GM23338 (cell line): Measurements from ENCODE around the gene FPGS. TPM values are rescaled to one million over a fixed set of nuclear protein-coding genes. Genes with fewer than 3 reads are reported as not detected.

Source experiments
- ATAC-seq: fragments of 200-7000 bp; cut with Tn5 transposase; 3 replicates; pipeline ENCODE4 v1.9.1; 2020
- DNase-seq: peaks from one replicate; pipeline ENCODE4 v3.0.0-alpha.2; 2015; ENCODE audit warnings: low spot score
- H2AFZ ChIP-seq: fragments of 200-600 bp; sonication (generic); 2 replicates; pipeline ENCODE4 v1.8.0; 2016; ENCODE audit warnings: antibody characterized with exemption, mild to moderate bottlenecking, moderate library complexity
- H3F3A ChIP-seq: fragments of 200-600 bp; sonication (generic); replicated peaks from 2 replicates; pipeline ENCODE4 v1.8.0; 2017; ENCODE audit warnings: antibody characterized with exemption, mixed run types, low read depth
- H3K27ac ChIP-seq: fragments of 200-600 bp; sonication (generic); 2 replicates; pipeline ENCODE4 v1.6.1; 2016; ENCODE audit warnings: low read depth
- H3K27me3 ChIP-seq: fragments of 200-600 bp; sonication (generic); 2 replicates; pipeline ENCODE4 v1.8.0; 2016; ENCODE audit warnings: mild to moderate bottlenecking, mixed run types, moderate library complexity; ENCODE audit not compliant: insufficient read depth
- H3K36me3 ChIP-seq: fragments of 200-600 bp; sonication (generic); 2 replicates; pipeline ENCODE4 v1.8.0; 2016; ENCODE audit warnings: mild to moderate bottlenecking; ENCODE audit not compliant: insufficient read depth
- H3K4me1 ChIP-seq: fragments of 200-600 bp; sonication (generic); 2 replicates; pipeline ENCODE4 v1.8.0; 2016; ENCODE audit warnings: mild to moderate bottlenecking, moderate library complexity; ENCODE audit not compliant: insufficient read depth
- H3K4me2 ChIP-seq: fragments of 200-600 bp; sonication (generic); 2 replicates; pipeline ENCODE4 v1.7.1; 2017; ENCODE audit warnings: mixed run types
- H3K4me3 ChIP-seq: fragments of 200-600 bp; sonication (generic); 2 replicates; pipeline ENCODE4 v1.6.1; 2016; ENCODE audit warnings: mixed run types
- H3K79me2 ChIP-seq: fragments of 200-600 bp; sonication (generic); replicated peaks from 2 replicates; pipeline ENCODE4 v1.8.0; 2017; ENCODE audit warnings: mild to moderate bottlenecking; ENCODE audit not compliant: insufficient read depth
- H3K9me2 ChIP-seq: fragments of 200-600 bp; sonication (generic); 2 replicates; pipeline ENCODE4 v1.8.0; 2017; ENCODE audit not compliant: insufficient read depth
- H4K20me1 ChIP-seq: fragments of 200-600 bp; sonication (generic); replicated peaks from 2 replicates; pipeline ENCODE4 v1.8.0; 2017; ENCODE audit warnings: mild to moderate bottlenecking; ENCODE audit not compliant: insufficient read depth
- H3K27ac Mint-ChIP-seq: 2 replicates; pipeline ENCODE4 v1.8.0; 2020; ENCODE audit warnings: inconsistent platforms, mild to moderate bottlenecking, moderate library complexity, mixed read lengths
- H3K27me3 Mint-ChIP-seq: 3 replicates; pipeline ENCODE4 v1.8.0; 2022; ENCODE audit warnings: low read depth, mild to moderate bottlenecking, moderate library complexity, mixed read lengths, inconsistent platforms; ENCODE audit not compliant: insufficient read depth, poor library complexity
- H3K36me3 Mint-ChIP-seq: 3 replicates; pipeline ENCODE4 v1.8.0; 2021; ENCODE audit warnings: low read depth, mild to moderate bottlenecking, inconsistent platforms, moderate library complexity, mixed read lengths
- H3K4me1 Mint-ChIP-seq: 3 replicates; pipeline ENCODE4 v1.8.0; 2020; ENCODE audit warnings: mild to moderate bottlenecking, inconsistent platforms, mixed read lengths
- H3K4me3 Mint-ChIP-seq: 3 replicates; pipeline ENCODE4 v1.8.0; 2021; ENCODE audit warnings: moderate library complexity, mild to moderate bottlenecking, inconsistent platforms, mixed read lengths
- H3K9me3 Mint-ChIP-seq: 3 replicates; pipeline ENCODE4 v1.8.0; 2020; ENCODE audit warnings: moderate library complexity, mild to moderate bottlenecking, inconsistent platforms, mixed read lengths
- EZH2 ChIP-seq: fragments of 200-600 bp; sonication (generic); IDR thresholded peaks from one replicate; pipeline ENCODE4 v1.8.0; 2017; ENCODE audit warnings: antibody characterized with exemption, mild to moderate bottlenecking, low read depth; ENCODE audit not compliant: unreplicated experiment
- EZH2phosphoT487 ChIP-seq: fragments of 200-600 bp; sonication (generic); IDR thresholded peaks from one replicate; pipeline ENCODE4 v1.8.1; 2018; ENCODE audit warnings: antibody characterized with exemption; ENCODE audit not compliant: unreplicated experiment
- POLR2AphosphoS5 ChIP-seq: IDR thresholded peaks from 2 replicates; pipeline ENCODE4 v1.6.1; 2016; ENCODE audit warnings: antibody characterized with exemption, low read depth
- ZNF114 ChIP-seq: fragments of 250-450 bp; sonication (Bioruptor Pico); IDR thresholded peaks from 2 replicates; pipeline ENCODE4 v1.5.0; 2020; ENCODE audit warnings: mild to moderate bottlenecking, moderate library complexity
- polyA plus RNA-seq: library from polyadenylated mRNA; unstranded; fragments of >200 nt; fragmentation: Nextera tagmentation; extraction: Ambion mirVana; gene quantifications from 2 replicates; pipeline ENCODE4 v1.2.1, GENCODE V29; 2016
- total RNA-seq: library from RNA; depleted of rRNA; stranded (reverse); fragments of >200 nt; shearing (Covaris generic); gene quantifications from 2 replicates; pipeline ENCODE4 v1.2.3, GENCODE V29; 2014
- TF ChIP-seq, protein P1 (sequence below): IDR thresholded peaks from one replicate; pipeline ENCODE4 v1.6.1; 2018; ENCODE audit warnings: antibody characterized with exemption; ENCODE audit not compliant: unreplicated experiment
- TF ChIP-seq, protein P2 (sequence below), 2 experiments: fragments of 200-600 bp in 1 of 2; sonication (generic) in 1 of 2; conservative IDR thresholded peaks; 2 replicates each; pipeline versions ENCODE4 v1.5.1 to v1.6.1; 2016 to 2017; ENCODE audit warnings: antibody characterized with exemption in 2 of 2, low read depth in 2 of 2, mild to moderate bottlenecking in 2 of 2, moderate library complexity in 1 of 2

Gene FPGS
- total and polyA plus RNA-seq, 2 experiments from 2014 or later = 40.7 to 87.2 TPM

DNA sequence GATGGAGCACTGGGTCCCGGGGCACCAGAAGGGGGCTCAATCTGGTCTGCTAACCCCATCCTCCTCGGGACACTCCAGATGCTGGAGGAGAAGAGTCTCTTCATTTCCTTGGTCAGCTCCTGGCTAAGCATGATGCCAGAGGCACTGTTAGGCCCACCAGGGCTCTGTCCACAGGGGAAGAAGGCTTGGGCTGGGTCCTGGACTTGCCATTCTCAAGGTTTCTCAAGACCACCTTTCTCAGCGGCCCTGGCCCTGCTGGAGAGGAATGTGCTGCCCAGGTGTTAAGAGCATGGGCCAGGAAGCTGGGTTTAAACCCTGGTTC lies 32.1 kb upstream of the FPGS start:
- Histone ChIP-seq H4K20me1 (no peaks in the 10 kb centered on the region), H3K4me3 (peak overlapping the region; percentile 82), H3K4me1 (peaks cover 14% of the 10 kb centered on the region), H3K9me2 (no peaks in the 10 kb centered on the region), H2AFZ (peak overlapping the region; percentile 94), H3K79me2 (no peaks in the 10 kb centered on the region), H3K27me3 (no peaks in the 10 kb centered on the region), H3K4me2 (peak overlapping the region; percentile 85), H3K36me3 (no peaks in the 10 kb centered on the region), H3F3A (peaks cover 4% of the 10 kb centered on the region; the same call in 1 of the 2 replicates), H3K27ac (no peak overlapping the region; the same call in 1 of the 2 replicates)
- Mint-ChIP-seq H3K4me1 (peaks cover 28% of the 10 kb centered on the region), H3K27me3 (peaks cover 18% of the 10 kb centered on the region), H3K4me3 (peak overlapping the region; percentile 76), H3K27ac (no peak overlapping the region), H3K36me3 (no peaks in the 10 kb centered on the region; the same call in 2 of the 3 replicates), H3K9me3 (no peaks in the 10 kb centered on the region)
- DNase-seq (no peak), ATAC-seq (peak; percentile 5)
- no peak for TF ChIP-seq EZH2phosphoT487
- TF ChIP-seq EZH2 = no peak
- TF ChIP-seq, protein P1, sequence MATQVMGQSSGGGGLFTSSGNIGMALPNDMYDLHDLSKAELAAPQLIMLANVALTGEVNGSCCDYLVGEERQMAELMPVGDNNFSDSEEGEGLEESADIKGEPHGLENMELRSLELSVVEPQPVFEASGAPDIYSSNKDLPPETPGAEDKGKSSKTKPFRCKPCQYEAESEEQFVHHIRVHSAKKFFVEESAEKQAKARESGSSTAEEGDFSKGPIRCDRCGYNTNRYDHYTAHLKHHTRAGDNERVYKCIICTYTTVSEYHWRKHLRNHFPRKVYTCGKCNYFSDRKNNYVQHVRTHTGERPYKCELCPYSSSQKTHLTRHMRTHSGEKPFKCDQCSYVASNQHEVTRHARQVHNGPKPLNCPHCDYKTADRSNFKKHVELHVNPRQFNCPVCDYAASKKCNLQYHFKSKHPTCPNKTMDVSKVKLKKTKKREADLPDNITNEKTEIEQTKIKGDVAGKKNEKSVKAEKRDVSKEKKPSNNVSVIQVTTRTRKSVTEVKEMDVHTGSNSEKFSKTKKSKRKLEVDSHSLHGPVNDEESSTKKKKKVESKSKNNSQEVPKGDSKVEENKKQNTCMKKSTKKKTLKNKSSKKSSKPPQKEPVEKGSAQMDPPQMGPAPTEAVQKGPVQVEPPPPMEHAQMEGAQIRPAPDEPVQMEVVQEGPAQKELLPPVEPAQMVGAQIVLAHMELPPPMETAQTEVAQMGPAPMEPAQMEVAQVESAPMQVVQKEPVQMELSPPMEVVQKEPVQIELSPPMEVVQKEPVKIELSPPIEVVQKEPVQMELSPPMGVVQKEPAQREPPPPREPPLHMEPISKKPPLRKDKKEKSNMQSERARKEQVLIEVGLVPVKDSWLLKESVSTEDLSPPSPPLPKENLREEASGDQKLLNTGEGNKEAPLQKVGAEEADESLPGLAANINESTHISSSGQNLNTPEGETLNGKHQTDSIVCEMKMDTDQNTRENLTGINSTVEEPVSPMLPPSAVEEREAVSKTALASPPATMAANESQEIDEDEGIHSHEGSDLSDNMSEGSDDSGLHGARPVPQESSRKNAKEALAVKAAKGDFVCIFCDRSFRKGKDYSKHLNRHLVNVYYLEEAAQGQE = no peak
- TF ChIP-seq ZNF114 (CRISPR knock-in tag) = no peak
- TF ChIP-seq POLR2AphosphoS5 = no peak

DNA sequence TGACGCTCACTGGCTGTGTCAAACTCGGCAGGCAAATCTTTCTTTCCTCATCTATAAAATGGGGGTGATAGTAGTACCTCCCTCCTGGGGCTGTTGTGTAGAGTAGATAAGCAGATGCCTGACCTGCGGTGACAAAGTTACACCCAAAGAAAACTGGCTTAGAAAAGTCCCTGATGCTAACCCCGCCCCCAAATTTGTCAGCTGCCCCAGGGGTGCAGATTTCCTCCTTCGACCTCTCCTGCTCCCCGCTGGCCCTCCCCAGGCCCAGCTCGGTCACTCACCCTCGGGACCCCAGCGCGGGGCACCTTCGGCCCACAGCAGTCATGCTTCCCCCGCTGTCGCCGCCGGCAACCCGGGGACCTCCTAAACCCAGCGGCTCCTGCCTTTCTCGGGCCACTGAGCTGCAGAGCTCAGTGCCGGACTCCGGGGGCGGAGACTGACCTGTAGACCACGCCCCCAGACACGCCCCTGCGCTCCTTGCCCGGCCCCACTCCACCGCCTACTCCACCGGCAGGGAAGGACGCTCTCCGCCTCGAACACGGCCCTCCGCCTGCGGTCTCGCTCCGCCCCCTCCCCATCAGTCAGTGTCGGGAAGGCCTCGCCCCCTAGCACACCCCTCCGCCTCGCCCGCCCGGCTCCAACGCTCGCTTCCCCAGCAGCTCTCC lies 31.6 kb upstream of the FPGS start:
- no peaks in the 10 kb centered on the region for H4K20me1 ChIP-seq
- peaks cover 18% of the 10 kb centered on the region for H3K27me3 Mint-ChIP-seq
- TF ChIP-seq, protein P2, sequence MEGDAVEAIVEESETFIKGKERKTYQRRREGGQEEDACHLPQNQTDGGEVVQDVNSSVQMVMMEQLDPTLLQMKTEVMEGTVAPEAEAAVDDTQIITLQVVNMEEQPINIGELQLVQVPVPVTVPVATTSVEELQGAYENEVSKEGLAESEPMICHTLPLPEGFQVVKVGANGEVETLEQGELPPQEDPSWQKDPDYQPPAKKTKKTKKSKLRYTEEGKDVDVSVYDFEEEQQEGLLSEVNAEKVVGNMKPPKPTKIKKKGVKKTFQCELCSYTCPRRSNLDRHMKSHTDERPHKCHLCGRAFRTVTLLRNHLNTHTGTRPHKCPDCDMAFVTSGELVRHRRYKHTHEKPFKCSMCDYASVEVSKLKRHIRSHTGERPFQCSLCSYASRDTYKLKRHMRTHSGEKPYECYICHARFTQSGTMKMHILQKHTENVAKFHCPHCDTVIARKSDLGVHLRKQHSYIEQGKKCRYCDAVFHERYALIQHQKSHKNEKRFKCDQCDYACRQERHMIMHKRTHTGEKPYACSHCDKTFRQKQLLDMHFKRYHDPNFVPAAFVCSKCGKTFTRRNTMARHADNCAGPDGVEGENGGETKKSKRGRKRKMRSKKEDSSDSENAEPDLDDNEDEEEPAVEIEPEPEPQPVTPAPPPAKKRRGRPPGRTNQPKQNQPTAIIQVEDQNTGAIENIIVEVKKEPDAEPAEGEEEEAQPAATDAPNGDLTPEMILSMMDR (conservative IDR thresholded peaks at IDR 0.05; ENCODE audit: low read depth in 2 of 2) = no peak
- TF ChIP-seq EZH2phosphoT487 (no peak), POLR2AphosphoS5 (peak; percentile 55)
- TF ChIP-seq, protein P1 = no peak
- H3K4me3 ChIP-seq = peak overlapping the region; percentile 82
- H3K27ac Mint-ChIP-seq = no peak overlapping the region; the same call in 1 of the 2 replicates
- H3K27ac ChIP-seq = no peak overlapping the region; the same call in 1 of the 2 replicates
- no peaks in the 10 kb centered on the region for H3K9me3 Mint-ChIP-seq
- peak overlapping the region; percentile 76 for H3K4me3 Mint-ChIP-seq
- H3K4me1 ChIP-seq = peaks cover 14% of the 10 kb centered on the region
- no peaks in the 10 kb centered on the region for H3K27me3 ChIP-seq
- peaks cover 28% of the 10 kb centered on the region for H3K4me1 Mint-ChIP-seq
- DNase-seq (peak; percentile 99), ATAC-seq (peak; percentile 94)
- no peaks in the 10 kb centered on the region; the same call in 2 of the 3 replicates for H3K36me3 Mint-ChIP-seq
- H3F3A ChIP-seq = peaks cover 4% of the 10 kb centered on the region; the same call in 1 of the 2 replicates
- peak overlapping the region; percentile 85 for H3K4me2 ChIP-seq
- no peaks in the 10 kb centered on the region for H3K79me2 ChIP-seq
- H2AFZ ChIP-seq = peak overlapping the region; percentile 94
- no peaks in the 10 kb centered on the region for H3K36me3 ChIP-seq
- no peaks in the 10 kb centered on the region for H3K9me2 ChIP-seq
